LHCN-M2 (cell line): ENCODE results near the gene TMEM169. TPM values are rescaled to one million over a fixed set of nuclear protein-coding genes. Genes with fewer than 3 reads are reported as not detected.
"Not testable (repeated sequence)": the region's sequence is repeated elsewhere in the genome, so short reads cannot be mapped to it uniquely, and the experiment has no call there.

Experiments used
- DNase-seq: peaks from one replicate; pipeline ENCODE4 v3.0.0-alpha.2; 2012; ENCODE audit warnings: low read depth
- total RNA-seq: library from RNA; depleted of rRNA; stranded (reverse); fragments of >200 nt; gene quantifications from 2 replicates; pipeline ENCODE4 v1.2.3, GENCODE V29; 2014

Gene TMEM169
- total RNA-seq, 1 experiment from 2014 or later = 4.6 TPM

- no peak for DNase-seq
Measured at GRCh38 chr2:216071111-216071851, 10.4 kb upstream of the TMEM169 start.

- DNase-seq = no peak
Measured at GRCh38 chr2:216072473-216072872, 9.2 kb upstream of the TMEM169 start.

GRCh38 chr2:216073773-216074172 is 7.9 kb upstream of the TMEM169 start:
- DNase-seq = no peak

- no peak for DNase-seq
Measured at GRCh38 chr2:216074380-216074779, 7.3 kb upstream of the TMEM169 start.

- DNase-seq = no peak
Measured at GRCh38 chr2:216074794-216075193, 6.9 kb upstream of the TMEM169 start.

- no peak for DNase-seq
Measured at GRCh38 chr2:216075510-216076485, 5.9 kb upstream of the TMEM169 start.

- DNase-seq = no peak
Measured at GRCh38 chr2:216078776-216079175, 2.9 kb upstream of the TMEM169 start.

- not testable (repeated sequence) for DNase-seq
Measured at GRCh38 chr2:216080048-216080447, 1.7 kb upstream of the TMEM169 start.

- no peak for DNase-seq
Measured at GRCh38 chr2:216081012-216081411, 707 bp upstream of the TMEM169 start.

- peak; percentile 28 for DNase-seq
Measured at GRCh38 chr2:216082117-216082711, 495 bp downstream of the TMEM169 start.

- DNase-seq = peak; percentile 71
Measured at GRCh38 chr2:216082805-216083204, 1.1 kb downstream of the TMEM169 start.

GRCh38 chr2:216083464-216084281 is 2.0 kb downstream of the TMEM169 start:
- peak; percentile 99 for DNase-seq

- DNase-seq = peak; percentile 57
Measured at GRCh38 chr2:216084547-216084946, 2.8 kb downstream of the TMEM169 start.

GRCh38 chr2:216086207-216086893 is 4.6 kb downstream of the TMEM169 start:
- no peak for DNase-seq

GRCh38 chr2:216090369-216090786 is 8.7 kb downstream of the TMEM169 start:
- DNase-seq = peak; percentile 61

GRCh38 chr2:216092646-216093045 is 10.9 kb downstream of the TMEM169 start:
- no peak for DNase-seq

GRCh38 chr2:216094701-216095100 is 13.0 kb downstream of the TMEM169 start:
- no peak for DNase-seq

GRCh38 chr2:216098421-216099334 is 17.0 kb downstream of the TMEM169 start:
- no peak for DNase-seq

- no peak for DNase-seq
Measured at GRCh38 chr2:216101109-216101508, 19.4 kb downstream of the TMEM169 start.
